Activated naive CD8-positive, alpha-beta T cell treated with anti-CD3 and anti-CD28 coated beads, Interleukin-2, amount 50 U/mL, for 16 hours (primary cell): ENCODE results near the gene TMCO1.
"Not testable (repeated sequence)": the region's sequence is repeated elsewhere in the genome, so short reads cannot be mapped to it uniquely, and the experiment has no call there.

Source experiments
- DNase-seq: peaks from one replicate; pipeline ENCODE4 v3.0.0-alpha.2; 2020; ENCODE audit warnings: low read depth, low spot score

TMCO1 gene

DNA sequence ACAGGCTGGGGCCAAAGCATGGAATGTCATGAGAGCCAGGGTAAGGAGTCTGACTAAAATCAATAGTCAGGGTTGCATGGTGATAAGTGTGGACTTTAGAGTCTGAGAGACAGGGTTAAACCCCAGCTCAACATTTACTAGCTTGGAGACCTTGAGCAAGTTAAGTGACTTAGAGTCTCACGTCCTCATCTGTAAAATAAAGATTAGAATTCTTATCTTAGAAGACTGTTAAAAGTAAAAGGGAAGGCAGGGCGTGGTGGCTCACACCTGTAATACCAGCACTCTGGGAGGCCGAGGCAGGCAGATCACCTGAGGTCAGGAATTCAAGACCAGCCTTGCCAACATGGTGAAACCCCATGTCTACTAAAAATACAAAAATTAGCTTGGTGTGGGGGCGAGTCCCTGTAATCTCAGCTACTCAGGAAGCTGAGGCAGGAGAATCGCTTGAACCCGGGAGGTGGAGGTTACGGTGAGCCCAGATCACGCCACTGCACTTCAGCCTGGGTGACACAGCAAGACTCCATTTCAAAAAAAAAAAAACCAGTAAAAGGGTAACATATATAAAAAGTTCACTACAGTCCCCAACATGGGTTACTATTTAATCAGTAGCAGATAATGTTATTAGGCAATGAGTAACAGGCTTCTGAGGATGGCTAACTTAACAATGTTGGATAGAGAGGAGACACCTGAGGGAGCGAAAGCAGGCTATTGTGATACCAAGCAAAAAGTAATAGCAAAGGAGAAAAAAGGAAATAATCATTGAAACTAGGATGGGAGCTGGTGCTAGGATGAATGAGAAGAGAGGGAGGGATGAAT, 20.8 kb downstream of the TMCO1 start:
- DNase-seq: no peak

DNA sequence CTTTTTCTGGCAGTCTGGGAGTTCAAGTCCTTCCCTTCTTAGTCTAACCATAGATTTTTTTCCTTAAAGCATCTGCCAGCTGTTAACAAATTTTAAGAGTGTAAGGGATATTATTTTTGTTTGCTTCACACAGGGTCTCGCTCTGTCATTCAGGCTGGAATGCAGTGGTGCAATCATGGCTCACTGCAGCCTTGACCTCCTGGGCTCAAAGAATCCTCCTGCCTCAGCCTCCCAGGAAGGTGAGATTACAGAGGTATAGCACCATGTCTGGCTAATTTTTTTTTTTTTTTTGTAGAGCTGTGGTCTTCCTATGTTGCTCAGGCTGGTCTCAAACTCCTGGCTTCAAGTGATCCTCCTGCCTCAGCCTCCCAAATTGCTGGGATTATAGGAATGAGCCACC, 23.8 kb downstream of the TMCO1 start:
- not testable (repeated sequence) for DNase-seq

GRCh38 chr1:165742194-165742593, 26.5 kb downstream of the TMCO1 start:
- no peak for DNase-seq

DNA sequence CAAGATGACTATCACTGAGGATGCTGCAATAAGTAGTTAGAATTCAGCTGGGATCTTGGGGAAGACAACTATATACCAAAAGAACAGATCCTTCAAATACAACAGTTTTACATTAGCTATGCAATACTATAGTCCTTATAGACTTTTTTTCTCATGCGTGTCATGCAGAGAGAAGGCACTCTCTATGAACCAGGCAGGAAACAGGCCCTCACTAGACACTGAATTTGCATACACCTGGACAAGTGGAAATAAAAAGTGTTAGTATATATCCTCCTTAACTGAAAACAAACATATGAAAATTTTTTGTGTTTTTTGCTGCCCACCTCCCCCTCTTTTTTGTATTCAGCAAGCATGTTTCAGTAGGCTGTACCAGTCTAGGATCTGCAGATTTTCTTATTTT, 29.9 kb downstream of the TMCO1 start:
- DNase-seq: no peak

DNA sequence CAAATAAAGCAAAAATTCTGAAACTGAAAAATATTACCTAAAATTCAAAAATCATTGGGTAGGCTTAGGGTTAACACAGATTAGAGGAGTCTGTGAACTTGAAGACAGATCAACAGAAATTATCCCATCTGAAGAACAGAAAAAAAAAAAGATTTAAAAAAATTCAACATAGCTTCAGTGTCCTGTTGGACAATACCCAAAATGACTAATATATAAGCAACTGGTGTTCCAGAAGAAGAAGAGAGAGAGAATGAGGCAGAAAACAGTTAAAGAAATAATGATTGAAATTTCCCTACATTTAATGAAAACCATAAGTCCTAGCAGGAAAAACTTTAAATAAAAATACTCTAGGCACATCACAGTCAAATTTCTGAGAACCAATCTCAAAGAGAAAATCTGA, 31.5 kb downstream of the TMCO1 start:
- DNase-seq: no peak

DNA sequence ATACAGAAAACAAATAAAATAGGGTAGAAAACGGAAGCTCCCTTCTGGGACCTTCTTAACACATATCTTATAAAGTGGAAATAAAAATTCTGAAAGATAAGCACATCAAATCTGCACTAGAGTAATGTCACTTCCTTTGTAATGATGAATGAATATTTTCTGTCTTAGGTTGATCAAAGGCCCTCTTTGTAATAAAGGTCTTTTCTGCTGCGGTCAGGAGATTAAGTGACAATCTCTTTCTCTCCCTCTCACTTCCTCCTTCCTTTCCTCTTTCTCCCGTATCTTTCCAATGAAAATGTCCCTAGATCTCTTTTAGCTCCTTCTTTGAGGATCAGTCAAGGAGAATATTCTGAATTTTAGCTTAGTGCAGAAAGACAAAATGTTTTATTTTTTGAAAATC, 33.8 kb downstream of the TMCO1 start:
- no peak for DNase-seq

DNA sequence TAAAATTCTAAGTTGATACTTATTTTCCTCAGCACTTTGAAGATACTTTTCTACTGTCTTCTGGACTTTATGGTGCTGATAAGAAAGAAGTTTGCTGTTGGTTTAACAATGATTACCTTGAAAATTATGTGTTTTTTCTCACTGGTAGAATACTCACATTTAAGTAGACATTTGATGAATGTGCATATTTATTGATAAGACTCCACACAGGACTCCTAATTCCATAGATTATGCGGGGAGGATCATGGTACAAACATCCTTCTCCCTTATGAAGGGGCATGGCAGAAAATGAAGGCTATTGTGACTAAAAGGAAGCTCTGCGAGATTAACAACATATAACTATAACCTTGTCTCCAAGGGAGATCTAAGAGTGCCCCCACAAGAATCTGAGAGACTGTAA, 41.8 kb downstream of the TMCO1 start:
- no peak for DNase-seq

GRCh38 chr1:165726169-165726568, 42.5 kb downstream of the TMCO1 start:
- DNase-seq: no peak

GRCh38 chr1:165717918-165718515, 50.7 kb downstream of the TMCO1 start:
- no peak for DNase-seq

DNA sequence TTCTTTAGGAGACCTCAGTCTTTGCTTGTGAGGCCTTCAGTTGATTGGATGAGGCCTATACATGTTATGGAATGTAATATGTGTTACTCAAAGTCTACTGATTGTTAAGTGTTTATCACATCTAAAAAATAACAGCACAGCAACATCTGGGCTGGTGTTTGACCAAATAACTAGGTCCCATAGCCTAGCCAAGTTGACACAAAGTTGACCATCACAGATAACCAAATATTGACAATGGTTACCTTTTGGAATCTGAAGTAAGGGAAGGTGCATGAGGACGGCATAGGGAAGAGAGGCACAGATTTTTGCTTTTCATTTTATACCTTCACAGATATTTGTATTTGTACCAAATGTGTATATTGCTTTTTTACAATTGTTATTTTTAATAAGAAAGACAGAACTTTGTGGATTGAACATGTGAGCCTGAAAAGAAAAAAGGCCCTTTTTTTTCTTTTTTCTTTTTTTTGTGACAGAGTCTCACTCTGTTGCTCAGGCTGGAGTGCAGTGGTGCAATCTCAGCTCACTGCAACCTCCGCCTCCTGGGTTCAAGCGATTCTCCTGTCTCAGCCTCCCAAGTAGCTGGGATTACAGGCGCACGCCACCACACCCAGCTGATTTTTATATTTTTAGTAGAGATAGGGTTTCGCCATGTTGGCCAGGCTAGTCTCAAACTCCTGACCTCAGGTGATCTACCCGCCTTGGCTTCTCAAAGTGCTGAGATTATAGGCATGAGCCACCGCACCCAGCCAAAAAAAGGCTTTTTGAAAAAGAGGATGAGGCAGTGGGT, 52.2 kb downstream of the TMCO1 start:
- not testable (repeated sequence) for DNase-seq

DNA sequence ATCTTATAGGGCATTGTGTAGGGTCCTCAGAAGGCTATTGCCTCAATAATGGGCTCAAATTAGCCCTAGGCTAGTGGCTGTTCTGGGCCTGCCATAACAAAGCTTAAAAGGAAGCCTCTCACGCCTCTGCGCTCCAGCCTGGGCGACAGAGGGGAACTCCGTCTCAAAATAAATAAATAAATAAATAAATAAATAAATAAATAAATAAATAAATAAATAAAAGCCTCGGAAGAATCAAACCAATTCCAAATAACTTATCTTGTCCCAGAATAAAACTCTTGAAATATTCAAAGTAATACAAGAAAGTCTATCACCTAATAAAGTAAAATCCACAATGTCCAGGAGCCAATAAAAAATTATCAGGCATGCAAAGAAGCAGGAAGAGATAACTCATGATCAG, 55.9 kb downstream of the TMCO1 start:
- DNase-seq: no peak

GRCh38 chr1:165707984-165708706, 60.5 kb downstream of the TMCO1 start:
- no peak for DNase-seq

DNA sequence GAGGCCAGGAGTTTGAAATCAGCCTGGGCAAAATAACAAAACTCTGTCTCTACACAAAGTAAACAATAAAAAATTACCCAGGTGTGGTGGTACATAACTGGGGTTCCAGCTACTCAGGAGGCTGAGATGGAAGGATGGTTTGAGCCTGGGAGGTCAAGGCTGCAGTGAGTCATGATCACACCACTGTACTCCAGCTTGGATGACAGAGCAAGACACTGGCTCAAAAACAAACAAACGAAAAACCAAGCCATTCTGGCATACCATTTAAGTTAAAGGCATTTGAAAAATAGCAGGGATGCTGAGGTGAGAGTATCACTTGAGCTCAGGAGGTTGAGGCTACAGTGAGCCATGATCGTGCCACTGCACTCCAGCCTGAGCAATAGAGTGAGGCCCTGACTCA, 65.0 kb downstream of the TMCO1 start:
- DNase-seq: no peak

DNA sequence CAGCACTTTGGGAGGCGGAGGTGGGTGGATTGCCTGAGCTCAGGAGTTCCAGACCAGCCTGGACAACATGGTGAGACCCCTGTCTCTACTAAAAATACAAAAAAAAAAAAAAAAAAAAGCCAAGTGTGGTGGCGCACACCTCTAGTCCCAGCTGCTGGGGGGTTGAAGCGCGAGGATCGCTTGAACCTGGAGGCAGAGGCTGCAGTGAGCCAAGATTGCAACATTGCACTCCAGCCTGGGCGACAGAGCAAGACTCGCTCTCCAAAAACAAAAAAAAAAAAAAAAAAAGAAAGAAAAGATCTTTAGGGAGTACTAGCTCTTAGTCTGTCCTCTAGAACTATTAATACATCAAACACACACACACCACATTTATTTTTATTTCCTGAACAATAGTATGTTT, 66.7 kb downstream of the TMCO1 start:
- not testable (repeated sequence) for DNase-seq

- no peak for DNase-seq
These were observed 69.1 kb downstream of the TMCO1 start for GRCh38 chr1:165699577-165699976.

GRCh38 chr1:165698761-165699052, 70.0 kb downstream of the TMCO1 start:
- no peak for DNase-seq

- DNase-seq: peak; percentile 73
These were observed 70.5 kb downstream of the TMCO1 start, which contains the start of gene ALDH9A1 for GRCh38 chr1:165697881-165698760. ALDH9A1 (minus strand) TSS chr1:165698562; CDS start chr1:165698558, 4 bp downstream.

DNA sequence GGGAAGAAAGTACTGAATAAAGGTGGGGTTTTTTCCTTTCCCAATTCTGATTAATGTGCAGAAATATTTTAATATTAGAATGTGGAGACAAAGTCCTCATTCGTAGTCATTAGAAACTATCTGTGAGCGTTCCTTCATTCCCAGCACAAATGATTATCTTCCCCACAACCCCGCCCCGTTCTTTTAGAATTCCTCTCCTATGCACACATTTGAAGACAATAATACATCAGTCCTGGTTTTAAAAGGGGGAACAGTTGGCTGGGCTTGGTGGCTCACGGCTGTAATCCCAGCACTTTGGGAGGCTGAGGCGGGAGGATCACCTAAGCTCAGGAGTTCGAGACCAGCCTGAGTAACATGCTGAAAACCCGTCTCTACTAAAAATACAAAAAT, 71.2 kb downstream of the TMCO1 start:
- no peak for DNase-seq

DNA sequence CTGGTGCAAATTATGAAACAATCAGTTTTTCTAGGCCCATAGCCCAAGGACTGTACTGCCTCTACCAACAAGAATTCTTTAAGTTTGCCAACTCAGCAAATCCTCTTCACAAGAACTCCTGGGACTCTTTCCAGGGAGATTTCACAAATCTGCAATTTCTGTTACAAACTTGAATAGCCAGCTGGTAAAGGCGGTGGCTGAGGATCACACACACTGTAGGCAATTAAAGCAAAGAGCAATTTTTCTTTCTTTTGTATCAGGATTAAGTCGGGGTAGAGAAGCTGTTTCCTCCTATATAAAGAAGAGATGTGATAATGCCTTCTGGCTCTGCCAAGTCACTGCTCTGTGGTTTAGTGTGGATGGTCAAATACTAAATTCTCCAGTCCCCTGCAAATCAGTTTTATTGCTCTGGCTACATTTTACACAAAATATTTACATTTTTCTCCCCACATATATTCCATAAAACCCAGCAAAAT, 72.0 kb downstream of the TMCO1 start:
- DNase-seq: no peak

DNA sequence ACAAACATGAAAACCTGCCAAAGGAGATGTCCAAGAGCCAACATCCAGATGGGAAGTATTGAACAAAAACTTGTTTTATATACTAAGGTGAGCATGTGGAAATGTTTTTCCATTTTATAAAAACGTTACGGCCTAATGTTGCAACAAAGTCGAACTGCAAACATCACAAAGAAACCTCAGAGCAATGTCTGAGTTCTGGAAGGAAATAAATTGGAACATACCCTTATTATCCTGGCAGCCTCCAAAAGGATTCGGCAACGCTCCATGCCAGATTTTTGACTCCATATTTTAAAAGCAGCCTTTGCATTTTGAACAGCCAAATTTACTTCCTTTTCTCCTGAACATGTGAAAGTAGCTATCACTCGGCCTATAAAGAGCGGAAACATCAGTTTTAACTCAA, 73.6 kb downstream of the TMCO1 start:
- DNase-seq: no peak

DNA sequence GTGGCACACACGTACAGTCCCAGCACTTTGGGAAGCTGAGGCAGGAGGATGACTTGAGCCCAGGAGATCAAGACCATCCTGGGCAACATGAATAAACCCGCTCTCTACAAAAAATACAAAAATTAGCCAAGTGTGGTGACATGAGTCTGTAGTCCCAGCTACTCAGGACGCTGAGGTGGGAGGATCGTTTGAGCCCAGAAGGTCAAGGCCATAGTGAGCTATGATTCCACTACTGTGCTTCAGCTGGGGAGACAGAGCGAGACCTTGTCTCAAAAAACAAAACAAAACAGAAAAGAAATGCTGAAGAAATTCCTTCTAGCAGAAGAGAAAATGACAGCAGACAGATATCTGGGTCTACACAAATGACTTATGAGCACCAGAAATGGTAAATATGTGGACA, 80.6 kb downstream of the TMCO1 start:
- DNase-seq: no peak
